GM21723 (cell line): Measurements from ENCODE around the gene CLCN3.
A peak's percentile ranks its signal among the peaks of the same experiment; 100 is the strongest.
"Not testable (repeated sequence)": the region's sequence is repeated elsewhere in the genome, so short reads cannot be mapped to it uniquely, and the experiment has no call there.

ENCODE experiments used
- ATAC-seq: cut with Tn5 transposase; IDR thresholded peaks from one replicate; pipeline ENCODE4 v1.9.1; 2021; ENCODE audit warnings: mild to moderate bottlenecking, moderate library complexity; ENCODE audit not compliant: unreplicated experiment

CLCN3 gene

DNA sequence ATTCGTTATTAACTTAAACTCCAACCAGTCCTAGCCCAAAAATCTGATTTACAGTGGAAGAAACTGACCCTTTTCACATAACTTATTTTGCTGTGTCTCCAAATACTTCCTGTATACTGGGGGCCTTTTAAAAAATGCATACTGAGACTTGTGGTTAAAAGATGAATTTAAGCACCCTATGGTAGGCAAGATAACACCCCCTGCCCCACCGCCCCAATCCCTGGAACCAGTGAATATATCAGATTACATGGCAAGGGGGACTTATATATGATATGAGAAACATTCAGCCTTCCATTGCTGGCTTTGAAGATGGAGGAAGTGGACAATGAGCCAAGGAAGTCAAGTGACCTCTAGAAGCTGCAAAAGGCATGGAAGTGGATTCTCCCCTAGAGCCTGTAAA lies 3.1 kb upstream of the CLCN3 start:
- no peak for ATAC-seq

DNA sequence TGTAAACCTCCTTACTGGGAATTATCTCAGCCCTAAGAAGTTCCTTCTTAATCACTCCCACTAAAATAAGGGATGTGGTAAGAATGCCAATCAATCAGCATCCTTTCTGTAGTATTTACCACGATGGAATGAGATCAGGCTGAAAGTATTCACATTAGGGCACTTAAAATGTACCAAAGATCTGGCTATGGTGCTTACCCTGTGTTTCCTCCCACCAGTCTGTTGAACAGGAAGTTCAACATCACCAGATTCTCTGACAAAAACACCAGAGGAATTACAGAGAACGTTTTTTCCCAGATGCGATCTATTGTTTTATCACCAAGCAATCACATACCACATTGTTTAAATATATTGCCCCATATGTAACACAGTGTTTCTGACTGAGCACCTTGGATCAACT lies 2.1 kb upstream of the CLCN3 start:
- ATAC-seq: no peak

DNA sequence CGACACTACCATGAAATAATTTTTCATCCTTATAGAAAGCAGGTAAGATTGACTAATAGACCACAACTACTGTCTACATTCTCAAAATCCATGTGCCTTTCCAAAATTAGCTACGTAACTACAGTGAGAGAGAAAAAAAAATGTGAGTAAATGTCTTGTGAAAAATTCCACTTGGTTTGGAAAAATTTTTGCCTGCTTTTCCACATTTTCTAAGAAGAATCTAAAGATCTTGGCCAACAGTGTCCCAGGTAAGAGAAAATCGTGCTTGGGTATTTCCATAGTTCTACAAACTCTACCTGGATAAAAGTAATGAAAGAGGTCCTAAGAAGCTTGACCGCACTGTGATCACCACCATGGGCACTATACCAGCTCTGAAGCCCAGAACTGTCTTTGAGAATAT lies 1.4 kb upstream of the CLCN3 start:
- ATAC-seq: no peak

DNA sequence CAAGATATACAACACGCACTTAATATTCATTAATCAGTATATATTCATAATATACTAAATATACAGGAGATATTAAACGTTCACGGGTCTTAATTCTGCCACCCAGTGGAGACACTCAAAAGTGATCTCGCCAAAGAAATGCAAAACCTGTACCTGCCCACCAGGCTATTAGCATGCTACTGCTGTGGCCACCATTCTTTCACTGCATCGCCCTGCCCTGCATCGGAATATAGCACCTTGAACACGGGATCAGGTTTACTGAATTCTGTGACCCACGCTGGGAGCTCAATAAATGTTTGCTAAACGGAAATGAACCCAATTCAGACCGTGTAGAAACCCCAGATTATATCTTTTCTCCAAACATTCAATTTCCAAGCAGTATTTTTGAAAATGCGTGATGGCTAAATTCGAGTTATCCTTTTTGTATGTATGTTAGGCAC lies 840 bp upstream of the CLCN3 start:
- peak; percentile 52 for ATAC-seq

DNA sequence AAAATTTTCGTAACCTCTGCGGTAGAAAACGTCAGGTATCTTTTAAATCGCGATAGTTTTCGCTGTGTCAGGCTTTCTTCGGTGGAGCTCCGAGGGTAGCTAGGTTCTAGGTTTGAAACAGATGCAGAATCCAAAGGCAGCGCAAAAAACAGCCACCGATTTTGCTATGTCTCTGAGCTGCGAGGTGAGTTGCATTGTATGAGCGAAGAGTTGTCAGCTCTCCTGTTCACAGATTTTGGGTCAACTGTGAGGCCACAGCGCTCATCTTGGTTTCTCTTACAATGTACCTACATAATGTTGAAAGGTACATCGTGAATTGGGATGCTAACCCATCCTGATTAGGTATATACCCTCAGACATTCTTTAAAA lies 486 bp downstream of the CLCN3 start:
- no peak for ATAC-seq

DNA sequence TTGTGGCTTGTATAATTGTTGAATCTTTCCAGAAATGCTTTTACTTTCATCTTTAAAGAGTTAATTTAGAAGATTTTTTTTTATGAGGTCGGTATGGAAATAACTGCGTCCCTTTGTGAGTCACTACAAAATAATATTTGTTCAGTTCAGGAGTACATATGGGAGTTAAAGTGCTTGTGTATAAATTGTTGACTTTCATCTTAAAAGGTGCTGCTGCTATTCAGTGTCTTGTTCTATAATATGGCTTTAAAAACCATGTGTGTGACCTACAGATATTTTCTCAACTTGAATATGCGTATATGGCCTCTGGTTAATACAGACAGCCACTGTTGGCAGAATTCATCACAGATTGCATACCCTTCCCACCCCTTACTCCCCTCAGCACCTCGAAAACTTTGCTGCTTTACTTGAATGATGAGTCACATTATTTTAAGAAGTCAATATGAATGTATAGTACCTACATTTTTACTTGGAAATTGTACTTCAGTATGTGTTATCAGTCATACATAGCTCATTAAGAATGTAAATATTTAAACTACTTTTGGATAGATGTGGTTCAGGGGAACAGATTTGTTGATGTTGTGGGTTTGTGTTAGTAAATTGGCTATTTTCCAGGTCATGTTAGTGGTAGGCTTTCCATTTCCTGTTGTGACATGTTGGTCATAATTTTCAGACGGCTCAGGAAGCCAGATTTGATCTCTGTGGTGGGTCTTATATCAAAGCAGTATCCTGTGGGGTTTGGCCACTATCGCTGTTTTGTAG lies 1.5 kb downstream of the CLCN3 start:
- no peak for ATAC-seq

DNA sequence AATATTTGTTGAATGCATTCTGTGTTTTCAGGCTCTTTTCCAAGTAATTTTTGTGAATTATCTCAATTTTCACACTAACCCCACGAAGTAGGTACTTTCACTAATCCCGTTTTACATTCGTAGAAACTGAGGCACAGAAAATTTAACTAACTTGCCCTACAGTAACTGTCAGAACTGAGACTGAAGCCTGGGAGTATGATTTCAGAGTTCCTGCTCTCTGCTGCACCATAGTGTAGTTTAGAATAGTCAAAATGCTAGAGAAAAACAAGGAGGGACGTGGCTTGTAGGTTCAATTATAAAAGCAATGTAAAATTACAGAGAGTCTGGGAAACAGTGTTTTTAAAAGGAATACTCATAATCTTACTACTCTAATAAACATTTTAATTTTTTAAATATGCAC lies 2.2 kb downstream of the CLCN3 start:
- no peak for ATAC-seq

DNA sequence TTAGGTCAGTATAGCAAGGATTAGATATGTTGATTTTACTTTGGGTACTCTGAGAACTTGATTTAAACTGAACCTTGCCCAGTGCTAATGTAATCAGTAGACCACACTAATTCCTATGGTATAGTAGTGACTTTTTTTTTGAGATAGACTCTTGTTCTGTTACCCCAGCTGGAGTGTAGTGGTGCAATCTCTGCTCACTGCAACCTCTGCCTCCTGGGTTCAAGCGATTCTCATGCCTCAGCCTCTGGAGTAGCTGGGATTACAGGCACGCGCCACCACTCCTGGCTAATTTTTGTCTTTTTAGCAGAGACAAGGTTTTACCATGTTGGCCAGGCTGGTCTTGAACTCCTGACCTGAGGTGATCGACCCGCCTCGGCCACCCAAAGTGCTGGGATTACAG lies 3.6 kb downstream of the CLCN3 start:
- not testable (repeated sequence) for ATAC-seq

DNA sequence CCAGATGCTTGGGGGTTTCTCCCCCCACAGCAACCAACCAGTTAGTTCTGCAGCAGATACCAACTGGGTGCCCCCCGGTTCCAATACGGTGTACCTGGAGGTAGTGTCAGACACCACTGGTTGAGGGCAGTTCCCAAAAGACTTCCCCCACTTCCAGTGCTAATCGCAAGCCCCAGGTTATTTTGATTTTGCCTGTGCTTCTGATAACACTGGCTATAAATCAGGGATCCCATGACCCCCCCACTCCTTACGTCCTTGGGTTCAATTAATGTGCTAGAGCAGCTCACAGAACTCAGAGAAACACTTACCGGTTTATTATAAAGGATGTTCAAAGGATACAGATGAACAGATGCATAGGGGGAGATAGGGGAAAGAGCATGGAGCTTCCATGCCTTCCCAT lies 5.5 kb downstream of the CLCN3 start:
- ATAC-seq: no peak

DNA sequence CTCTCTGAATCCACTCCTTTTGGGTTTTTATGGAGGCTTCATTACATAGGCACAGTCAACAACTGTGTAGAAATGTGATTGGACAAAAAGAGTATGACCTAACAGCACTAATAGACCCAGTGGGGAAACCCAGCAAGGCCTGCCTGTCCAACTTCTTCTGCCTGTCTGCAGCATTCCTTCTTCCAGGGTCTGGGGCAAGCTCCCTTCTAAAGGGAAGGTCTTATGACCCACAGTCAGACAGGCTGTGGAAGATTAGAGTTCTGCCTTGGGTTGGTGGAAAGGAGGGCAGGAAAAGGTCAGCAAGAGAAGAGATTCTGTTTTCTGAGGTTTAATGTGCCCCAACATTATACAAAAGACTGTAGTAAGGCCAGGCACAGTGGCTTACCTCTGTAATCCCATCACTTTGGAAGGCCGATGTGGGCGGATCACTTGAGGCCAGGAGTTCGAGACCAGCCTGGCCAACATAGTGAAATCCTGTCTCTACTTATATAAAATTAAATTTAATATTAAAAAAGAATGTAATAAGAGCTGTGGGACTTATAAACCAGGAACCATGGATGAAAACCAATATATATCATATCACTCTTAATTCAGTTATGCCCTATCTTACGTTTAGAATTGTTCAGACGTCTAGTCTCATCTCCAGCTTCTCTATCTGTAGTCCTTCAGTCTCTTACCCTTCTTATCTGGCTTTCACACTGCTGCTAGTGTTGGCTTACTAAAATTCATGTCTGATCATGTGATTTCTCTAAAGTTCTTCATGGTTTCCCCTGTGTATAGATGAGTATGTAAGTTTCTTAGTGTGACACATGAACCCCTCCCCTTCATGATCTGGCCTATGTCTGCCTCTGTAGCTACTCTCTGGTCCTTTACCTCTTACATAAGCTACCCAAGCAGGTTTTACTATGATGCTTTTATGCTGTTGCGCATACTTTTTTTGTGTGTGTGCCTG lies 6.2 kb downstream of the CLCN3 start:
- no peak for ATAC-seq

DNA sequence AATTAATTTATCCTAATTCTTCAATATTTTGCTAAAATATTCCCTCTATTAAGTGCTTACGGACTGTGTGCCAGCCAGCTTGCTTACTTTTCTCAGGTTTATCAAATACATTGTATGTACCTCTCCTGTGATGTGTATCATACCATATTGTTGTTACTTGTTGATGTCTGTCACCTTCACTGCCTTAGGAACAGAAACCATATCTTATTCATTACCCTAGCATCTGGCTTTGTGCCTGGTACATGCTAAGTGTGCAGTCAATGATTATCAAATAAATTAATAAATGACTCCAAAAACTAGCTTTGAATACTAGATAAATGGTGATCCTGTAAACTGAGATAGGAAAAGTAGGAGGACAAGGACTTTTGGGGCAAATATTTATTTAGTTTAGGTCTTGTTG lies 6.9 kb downstream of the CLCN3 start:
- no peak for ATAC-seq

DNA sequence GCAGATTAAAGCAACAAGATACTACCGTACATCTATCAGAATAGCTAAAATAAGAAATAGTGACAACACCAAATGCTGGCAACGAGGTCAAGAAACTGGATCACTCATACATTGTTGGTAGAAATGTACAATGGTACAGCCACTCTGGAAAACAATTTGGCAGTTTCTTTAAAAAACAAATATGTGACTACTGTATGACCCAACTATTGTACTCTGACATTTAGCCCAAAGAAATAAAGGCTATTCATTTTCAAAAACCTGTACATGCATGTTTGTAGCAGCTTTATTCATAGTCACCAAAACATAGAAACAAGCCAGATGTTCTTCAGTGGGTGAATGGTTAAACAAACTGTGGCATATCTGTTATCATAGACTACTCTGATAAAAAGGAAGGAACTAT lies 8.2 kb downstream of the CLCN3 start:
- no peak for ATAC-seq

DNA sequence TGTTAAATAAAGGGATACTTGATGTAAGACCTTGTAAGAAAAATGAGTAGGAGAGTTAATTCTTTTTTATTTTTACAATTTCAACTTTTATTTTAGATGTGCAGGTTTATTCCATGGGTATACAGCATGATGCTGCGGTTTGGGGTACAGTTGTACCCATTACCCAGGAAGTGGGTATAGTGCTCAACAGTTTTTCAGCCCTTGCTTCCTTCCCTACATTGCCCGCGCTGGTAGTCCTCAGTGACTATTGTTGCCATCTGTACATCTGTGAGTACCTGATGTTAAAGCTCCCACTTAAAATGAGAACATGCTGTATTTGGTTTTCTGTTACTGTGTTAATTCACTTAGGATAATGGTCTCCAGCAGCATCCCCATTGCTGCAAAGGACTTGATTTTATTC lies 9.7 kb downstream of the CLCN3 start:
- ATAC-seq: no peak

DNA sequence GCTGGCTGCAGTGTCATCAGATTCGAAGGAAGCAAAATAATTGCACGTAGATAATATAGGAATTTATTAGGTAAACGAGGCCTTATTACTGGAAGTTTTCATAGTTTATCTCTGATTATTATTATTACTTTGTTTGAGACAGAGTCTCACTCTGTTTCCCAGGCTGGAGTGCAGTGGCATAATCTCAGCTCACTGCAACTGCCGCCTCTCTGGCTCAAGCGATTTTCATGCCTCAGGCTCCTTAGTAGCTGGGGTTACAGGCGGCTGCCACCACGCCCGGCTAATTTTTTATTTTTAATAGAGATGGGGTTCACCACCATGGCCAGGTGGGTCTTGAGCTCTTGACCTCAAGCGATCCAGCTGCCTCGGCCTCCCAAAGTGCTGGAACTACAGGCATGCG lies 12.5 kb downstream of the CLCN3 start:
- ATAC-seq: no peak

DNA sequence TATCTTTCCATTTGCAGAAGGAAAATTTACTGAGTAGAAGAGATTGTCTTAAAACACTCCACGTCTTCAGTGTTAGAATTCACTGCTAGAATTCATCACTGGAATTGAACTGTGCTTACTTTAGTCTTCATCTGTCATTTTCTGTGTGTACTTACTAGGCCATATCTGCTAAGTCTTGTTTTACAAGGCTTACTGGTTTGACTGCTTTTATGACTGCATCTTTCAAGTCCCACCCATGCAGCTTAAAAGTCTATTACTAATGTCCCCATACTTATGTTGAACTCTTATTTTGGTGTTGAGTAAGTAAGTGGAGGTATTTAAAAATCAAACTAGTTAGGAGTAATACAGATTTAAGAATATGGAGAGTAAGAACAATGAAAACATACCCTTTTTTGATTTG lies 14.6 kb downstream of the CLCN3 start:
- no peak for ATAC-seq

DNA sequence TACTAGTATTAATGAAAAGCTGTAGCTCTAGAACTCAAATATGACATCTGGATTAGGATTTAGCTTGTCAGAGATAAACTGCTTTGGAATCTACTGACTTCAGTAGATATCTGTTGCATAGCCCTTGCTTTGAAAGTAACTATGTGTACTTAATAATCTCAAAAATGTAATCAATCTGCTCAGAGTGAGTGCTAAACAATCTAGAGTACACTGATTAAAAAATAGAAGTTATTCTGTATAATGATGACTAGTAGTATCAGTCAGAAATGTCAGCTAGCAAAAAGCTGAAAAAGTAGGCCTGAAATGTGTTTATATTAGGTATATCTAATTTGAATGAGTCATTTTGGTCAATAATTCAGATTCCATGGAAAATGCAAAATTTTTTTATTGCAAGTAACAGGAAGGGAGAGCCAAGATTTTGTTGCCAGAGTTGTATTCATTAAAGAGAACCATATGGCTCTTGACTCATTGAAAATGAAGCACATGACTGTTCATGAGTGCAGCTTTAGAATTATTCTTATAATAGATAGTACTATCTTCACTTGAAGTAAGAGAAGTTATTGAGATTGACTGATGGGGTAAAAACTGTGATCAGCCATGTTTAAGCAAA lies 20.0 kb downstream of the CLCN3 start:
- ATAC-seq: no peak

DNA sequence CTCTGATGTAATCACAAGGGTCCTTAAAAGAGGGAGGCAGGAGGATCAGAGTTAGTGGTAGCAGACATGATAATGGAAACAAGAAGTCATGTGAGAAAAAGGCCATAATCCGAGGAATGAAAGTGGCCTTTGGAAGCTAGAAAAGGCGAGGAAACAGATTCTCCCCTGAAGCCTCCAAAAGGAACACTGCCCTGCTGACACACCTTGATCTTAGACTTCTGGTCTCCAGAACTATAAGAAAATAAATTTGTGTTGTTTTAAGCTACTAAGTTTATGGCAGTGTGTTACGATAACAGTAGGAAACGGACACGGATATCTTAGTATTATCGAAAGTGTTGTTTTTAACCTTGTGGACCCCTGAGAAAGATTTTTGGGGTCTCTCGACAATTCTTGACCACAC lies 24.4 kb downstream of the CLCN3 start:
- ATAC-seq: no peak

DNA sequence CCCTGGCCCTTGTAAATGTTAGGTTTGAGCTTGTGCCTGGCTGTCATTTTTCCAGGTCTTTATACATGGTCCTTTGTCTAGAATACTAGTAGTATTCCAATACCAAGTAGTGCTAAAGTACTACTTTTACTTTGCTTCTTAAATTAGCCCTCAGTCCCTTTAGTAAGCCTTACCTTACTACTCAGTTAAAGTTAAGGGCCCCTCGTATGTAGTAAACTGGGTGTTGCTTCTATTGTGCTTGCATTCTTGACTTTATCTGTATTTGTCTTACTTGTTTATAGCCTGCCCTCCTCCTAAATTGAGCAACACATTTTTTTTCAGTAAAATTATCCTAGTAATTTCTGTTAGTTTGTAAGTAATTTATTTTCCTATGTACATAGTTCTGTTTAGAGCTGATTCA lies 25.2 kb downstream of the CLCN3 start:
- no peak for ATAC-seq

DNA sequence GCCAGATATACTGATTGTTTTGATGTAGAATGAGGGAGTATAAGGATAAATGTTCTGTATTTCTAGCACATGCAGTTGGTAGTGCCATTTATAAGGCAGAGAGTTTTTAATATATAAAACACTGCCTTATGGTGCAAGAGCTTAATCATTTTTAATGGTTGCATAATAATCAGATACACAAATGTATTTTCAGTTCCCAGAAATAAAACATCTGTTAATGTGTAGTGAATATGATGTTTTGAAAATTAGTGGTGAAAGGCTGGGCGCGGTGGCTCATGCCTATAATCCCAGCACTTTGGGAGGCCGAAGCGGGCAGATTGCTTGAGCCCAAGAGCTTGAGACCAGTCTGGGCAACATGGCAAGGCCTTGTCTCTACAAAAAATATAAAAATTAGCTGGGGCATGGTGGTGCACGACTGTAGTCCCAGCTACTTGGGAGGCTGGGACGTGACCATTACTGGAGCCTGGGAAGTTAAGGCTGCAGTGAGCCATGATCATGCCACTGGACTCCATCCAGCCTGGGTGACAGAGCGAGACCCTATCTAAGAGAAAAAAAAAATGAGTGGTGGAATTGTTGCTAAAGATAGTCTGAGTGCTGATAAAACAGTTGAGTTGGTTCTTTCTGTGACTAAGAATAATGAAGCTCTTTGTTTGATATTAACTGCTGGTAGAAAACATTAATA lies 29.3 kb downstream of the CLCN3 start:
- ATAC-seq: no peak

DNA sequence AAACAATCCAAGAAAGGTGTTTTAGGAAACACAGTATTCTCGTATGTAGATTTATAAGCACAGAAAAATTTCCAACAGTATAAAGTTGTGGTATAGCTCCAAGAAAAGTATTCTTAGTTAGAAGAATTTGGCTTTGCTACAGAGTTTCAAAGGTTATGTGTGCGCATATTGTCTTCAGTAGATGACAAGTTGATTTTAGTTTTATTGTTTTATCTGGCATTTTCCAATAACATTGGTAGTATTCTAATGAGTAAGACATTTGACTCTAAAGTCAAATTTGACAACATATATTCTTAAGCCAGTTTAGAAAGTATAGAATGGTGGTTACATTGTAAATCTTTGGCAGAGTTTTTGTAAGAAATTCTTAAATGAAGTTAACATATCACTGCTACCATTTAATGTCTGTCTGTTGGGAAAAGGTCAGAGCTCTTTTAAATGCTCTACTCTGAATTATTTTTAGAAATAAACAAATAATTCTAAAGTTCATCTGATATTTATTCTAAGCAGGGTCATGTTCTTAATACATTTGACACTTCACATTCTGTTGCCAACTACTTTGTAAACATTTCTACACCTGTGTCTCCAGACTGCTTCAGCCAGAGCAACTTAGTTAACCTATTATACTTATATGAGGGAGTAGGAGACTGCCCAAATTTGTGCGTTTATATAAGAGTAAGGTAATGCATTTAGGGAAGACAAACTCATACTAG lies 30.0 kb downstream of the CLCN3 start:
- ATAC-seq: no peak

DNA sequence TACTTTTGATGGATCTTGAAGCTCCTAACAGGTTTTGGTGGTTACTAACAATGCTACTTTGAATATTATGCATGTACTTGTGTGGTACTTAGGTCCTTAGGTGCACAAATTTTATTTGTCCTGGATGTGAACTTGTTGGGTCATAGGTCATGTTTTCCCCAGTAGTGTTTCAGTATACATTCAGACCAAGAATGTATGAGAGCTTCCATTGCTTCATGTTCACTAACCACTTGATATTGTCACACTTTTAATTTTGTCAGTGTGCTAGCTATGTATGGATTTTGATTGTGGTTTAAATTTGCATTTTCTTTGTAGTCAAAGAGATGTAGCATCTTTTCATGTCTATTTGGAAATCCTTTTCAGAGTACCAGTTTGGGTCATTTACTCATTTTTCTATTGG lies 32.2 kb downstream of the CLCN3 start:
- no peak for ATAC-seq
